ENCODE measurements around the gene ATP6V1G2.

ATP6V1G2 gene

DNA sequence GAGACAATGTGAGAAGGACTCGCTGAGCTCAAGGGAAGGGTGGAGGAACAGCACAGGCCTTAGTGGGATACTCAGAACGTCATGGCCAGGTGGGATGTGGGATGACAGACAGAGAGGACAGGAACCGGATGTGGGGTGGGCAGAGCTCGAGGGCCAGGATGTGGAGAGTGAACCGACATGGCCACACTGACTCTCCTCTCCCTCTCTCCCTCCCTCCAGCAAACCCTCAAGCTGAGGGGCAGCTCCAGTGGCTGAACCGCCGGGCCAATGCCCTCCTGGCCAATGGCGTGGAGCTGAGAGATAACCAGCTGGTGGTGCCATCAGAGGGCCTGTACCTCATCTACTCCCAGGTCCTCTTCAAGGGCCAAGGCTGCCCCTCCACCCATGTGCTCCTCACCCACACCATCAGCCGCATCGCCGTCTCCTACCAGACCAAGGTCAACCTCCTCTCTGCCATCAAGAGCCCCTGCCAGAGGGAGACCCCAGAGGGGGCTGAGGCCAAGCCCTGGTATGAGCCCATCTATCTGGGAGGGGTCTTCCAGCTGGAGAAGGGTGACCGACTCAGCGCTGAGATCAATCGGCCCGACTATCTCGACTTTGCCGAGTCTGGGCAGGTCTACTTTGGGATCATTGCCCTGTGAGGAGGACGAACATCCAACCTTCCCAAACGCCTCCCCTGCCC lies 30.6 kb upstream of the ATP6V1G2 start:
- Histone ChIP-seq H3K79me2 (ENCODE audit: insufficient read depth, low read length) (peaks cover 4% of the 10 kb centered on the region; the same call in 1 of the 2 replicates), H3K4me2 (ENCODE audit: insufficient read depth, low read length) (no peak overlapping the region), H3K36me3 (ENCODE audit: insufficient read depth, low read length) (no peaks in the 10 kb centered on the region; the same call in 1 of the 2 replicates), H3K27ac (ENCODE audit: low read length) (no peak overlapping the region), H4K20me1 (ENCODE audit: insufficient read depth, low read length) (no peaks in the 10 kb centered on the region), H3K9ac (ENCODE audit: low read depth, low read length) (no peak overlapping the region; the same call in 1 of the 2 replicates), H2AFZ (ENCODE audit: low read depth, low read length) (no peak overlapping the region), H3K4me1 (ENCODE audit: insufficient read depth, low read length) (peaks cover 46% of the 10 kb centered on the region), H3K27me3 (ENCODE audit: insufficient read depth, low read length, poor library complexity) (peaks cover 10% of the 10 kb centered on the region), H3K9me3 (ENCODE audit: insufficient read depth, low read length, severe bottlenecking) (no peaks in the 10 kb centered on the region), H3K4me3 (ENCODE audit: low read depth in 1 of 2, low read length in 2 of 2) (no peak overlapping the region)
- TF ChIP-seq, protein P1, sequence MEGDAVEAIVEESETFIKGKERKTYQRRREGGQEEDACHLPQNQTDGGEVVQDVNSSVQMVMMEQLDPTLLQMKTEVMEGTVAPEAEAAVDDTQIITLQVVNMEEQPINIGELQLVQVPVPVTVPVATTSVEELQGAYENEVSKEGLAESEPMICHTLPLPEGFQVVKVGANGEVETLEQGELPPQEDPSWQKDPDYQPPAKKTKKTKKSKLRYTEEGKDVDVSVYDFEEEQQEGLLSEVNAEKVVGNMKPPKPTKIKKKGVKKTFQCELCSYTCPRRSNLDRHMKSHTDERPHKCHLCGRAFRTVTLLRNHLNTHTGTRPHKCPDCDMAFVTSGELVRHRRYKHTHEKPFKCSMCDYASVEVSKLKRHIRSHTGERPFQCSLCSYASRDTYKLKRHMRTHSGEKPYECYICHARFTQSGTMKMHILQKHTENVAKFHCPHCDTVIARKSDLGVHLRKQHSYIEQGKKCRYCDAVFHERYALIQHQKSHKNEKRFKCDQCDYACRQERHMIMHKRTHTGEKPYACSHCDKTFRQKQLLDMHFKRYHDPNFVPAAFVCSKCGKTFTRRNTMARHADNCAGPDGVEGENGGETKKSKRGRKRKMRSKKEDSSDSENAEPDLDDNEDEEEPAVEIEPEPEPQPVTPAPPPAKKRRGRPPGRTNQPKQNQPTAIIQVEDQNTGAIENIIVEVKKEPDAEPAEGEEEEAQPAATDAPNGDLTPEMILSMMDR (IDR thresholded peaks at IDR 0.05; ENCODE audit: borderline replicate concordance, extremely low read depth, low read length, poor library complexity, severe bottlenecking): no peak
- TF ChIP-seq EZH2 (IDR thresholded peaks at IDR 0.05; ENCODE audit: borderline replicate concordance, low read depth, low read length, severe bottlenecking): no peak
- peak; percentile 32 for ATAC-seq (ENCODE audit: insufficient read depth, low read depth)
- DNase-seq: peak; percentile 74

DNA sequence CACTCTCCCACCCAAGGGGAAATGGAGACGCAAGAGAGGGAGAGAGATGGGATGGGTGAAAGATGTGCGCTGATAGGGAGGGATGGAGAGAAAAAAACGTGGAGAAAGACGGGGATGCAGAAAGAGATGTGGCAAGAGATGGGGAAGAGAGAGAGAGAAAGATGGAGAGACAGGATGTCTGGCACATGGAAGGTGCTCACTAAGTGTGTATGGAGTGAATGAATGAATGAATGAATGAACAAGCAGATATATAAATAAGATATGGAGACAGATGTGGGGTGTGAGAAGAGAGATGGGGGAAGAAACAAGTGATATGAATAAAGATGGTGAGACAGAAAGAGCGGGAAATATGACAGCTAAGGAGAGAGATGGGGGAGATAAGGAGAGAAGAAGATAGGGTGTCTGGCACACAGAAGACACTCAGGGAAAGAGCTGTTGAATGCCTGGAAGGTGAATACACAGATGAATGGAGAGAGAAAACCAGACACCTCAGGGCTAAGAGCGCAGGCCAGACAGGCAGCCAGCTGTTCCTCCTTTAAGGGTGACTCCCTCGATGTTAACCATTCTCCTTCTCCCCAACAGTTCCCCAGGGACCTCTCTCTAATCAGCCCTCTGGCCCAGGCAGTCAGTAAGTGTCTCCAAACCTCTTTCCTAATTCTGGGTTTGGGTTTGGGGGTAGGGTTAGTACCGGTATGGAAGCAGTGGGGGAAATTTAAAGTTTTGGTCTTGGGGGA lies 29.7 kb upstream of the ATP6V1G2 start:
- H3K9me3 ChIP-seq (ENCODE audit: insufficient read depth, low read length, severe bottlenecking): no peaks in the 10 kb centered on the region
- H2AFZ ChIP-seq (ENCODE audit: low read depth, low read length): peak overlapping the region; percentile 80
- H4K20me1 ChIP-seq (ENCODE audit: insufficient read depth, low read length): no peaks in the 10 kb centered on the region
- DNase-seq (no peak), ATAC-seq (ENCODE audit: insufficient read depth, low read depth) (no peak)
- peak overlapping the region; percentile 65 for H3K9ac ChIP-seq (ENCODE audit: low read depth, low read length)
- H3K27me3 ChIP-seq (ENCODE audit: insufficient read depth, low read length, poor library complexity): peaks cover 3% of the 10 kb centered on the region
- peak overlapping the region; percentile 66 for H3K4me2 ChIP-seq (ENCODE audit: insufficient read depth, low read length)
- H3K36me3 ChIP-seq (ENCODE audit: insufficient read depth, low read length): no peaks in the 10 kb centered on the region; the same call in 1 of the 2 replicates
- peak overlapping the region; percentile 76 for H3K27ac ChIP-seq (ENCODE audit: low read length)
- peaks cover 37% of the 10 kb centered on the region for H3K4me1 ChIP-seq (ENCODE audit: insufficient read depth, low read length)
- peak overlapping the region; percentile 4 to 62; a peak in 3 of 4 replicates for H3K4me3 ChIP-seq (ENCODE audit: low read depth in 1 of 2, low read length in 2 of 2)
- TF ChIP-seq EZH2 (IDR thresholded peaks at IDR 0.05; ENCODE audit: borderline replicate concordance, low read depth, low read length, severe bottlenecking): no peak
- TF ChIP-seq, protein P1 (IDR thresholded peaks at IDR 0.05; ENCODE audit: borderline replicate concordance, extremely low read depth, low read length, poor library complexity, severe bottlenecking): no peak
- peaks cover 2% of the 10 kb centered on the region; the same call in 1 of the 2 replicates for H3K79me2 ChIP-seq (ENCODE audit: insufficient read depth, low read length)

DNA sequence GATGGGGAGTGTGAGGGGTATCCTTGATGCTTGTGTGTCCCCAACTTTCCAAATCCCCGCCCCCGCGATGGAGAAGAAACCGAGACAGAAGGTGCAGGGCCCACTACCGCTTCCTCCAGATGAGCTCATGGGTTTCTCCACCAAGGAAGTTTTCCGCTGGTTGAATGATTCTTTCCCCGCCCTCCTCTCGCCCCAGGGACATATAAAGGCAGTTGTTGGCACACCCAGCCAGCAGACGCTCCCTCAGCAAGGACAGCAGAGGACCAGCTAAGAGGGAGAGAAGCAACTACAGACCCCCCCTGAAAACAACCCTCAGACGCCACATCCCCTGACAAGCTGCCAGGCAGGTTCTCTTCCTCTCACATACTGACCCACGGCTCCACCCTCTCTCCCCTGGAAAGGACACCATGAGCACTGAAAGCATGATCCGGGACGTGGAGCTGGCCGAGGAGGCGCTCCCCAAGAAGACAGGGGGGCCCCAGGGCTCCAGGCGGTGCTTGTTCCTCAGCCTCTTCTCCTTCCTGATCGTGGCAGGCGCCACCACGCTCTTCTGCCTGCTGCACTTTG lies 29.0 kb upstream of the ATP6V1G2 start, which contains the start of gene TNF:
TNF (plus strand) TSS at position 231 of the 567 bp plus-strand sequence; CDS start at position 408, 177 bp downstream.
- Histone ChIP-seq H3K9ac (ENCODE audit: low read depth, low read length) (peak within 1 kb of the TSS; percentile 65), H3K27ac (ENCODE audit: low read length) (peak within 1 kb of the TSS; percentile 76), H3K27me3 (ENCODE audit: insufficient read depth, low read length, poor library complexity) (no peaks in the 10 kb centered on the region), H2AFZ (ENCODE audit: low read depth, low read length) (peak within 1 kb of the TSS; percentile 80), H3K4me1 (ENCODE audit: insufficient read depth, low read length) (peaks cover 31% of the 10 kb centered on the region), H3K36me3 (ENCODE audit: insufficient read depth, low read length) (no peaks in the 10 kb centered on the region), H3K79me2 (ENCODE audit: insufficient read depth, low read length) (no peaks in the 10 kb centered on the region), H3K9me3 (ENCODE audit: insufficient read depth, low read length, severe bottlenecking) (no peaks in the 10 kb centered on the region), H3K4me2 (ENCODE audit: insufficient read depth, low read length) (peak within 1 kb of the TSS; percentile 66), H4K20me1 (ENCODE audit: insufficient read depth, low read length) (no peaks in the 10 kb centered on the region), H3K4me3 (ENCODE audit: low read depth in 1 of 2, low read length in 2 of 2) (peak within 1 kb of the TSS; percentile 4 to 62; a peak in 3 of 4 replicates)
- ATAC-seq (ENCODE audit: insufficient read depth, low read depth) (peak; percentile 74), DNase-seq (peak; percentile 92)
- no peak for TF ChIP-seq EZH2 (IDR thresholded peaks at IDR 0.05; ENCODE audit: borderline replicate concordance, low read depth, low read length, severe bottlenecking)
- TF ChIP-seq, protein P1 (IDR thresholded peaks at IDR 0.05; ENCODE audit: borderline replicate concordance, extremely low read depth, low read length, poor library complexity, severe bottlenecking): no peak

All from DND-41 (cell line).